Measurements from ENCODE around the gene RPS25.
"Not testable (repeated sequence)": the region's sequence is repeated elsewhere in the genome, so short reads cannot be mapped to it uniquely, and the experiment has no call there.

RPS25 gene

GRCh38 chr11:118996926-118997626, 21.1 kb downstream of the RPS25 start:
- DNase-seq (ENCODE audit: low read depth) = no peak
- TF ChIP-seq, protein P1, sequence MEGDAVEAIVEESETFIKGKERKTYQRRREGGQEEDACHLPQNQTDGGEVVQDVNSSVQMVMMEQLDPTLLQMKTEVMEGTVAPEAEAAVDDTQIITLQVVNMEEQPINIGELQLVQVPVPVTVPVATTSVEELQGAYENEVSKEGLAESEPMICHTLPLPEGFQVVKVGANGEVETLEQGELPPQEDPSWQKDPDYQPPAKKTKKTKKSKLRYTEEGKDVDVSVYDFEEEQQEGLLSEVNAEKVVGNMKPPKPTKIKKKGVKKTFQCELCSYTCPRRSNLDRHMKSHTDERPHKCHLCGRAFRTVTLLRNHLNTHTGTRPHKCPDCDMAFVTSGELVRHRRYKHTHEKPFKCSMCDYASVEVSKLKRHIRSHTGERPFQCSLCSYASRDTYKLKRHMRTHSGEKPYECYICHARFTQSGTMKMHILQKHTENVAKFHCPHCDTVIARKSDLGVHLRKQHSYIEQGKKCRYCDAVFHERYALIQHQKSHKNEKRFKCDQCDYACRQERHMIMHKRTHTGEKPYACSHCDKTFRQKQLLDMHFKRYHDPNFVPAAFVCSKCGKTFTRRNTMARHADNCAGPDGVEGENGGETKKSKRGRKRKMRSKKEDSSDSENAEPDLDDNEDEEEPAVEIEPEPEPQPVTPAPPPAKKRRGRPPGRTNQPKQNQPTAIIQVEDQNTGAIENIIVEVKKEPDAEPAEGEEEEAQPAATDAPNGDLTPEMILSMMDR (IDR thresholded peaks at IDR 0.05; ENCODE audit: control insufficient read depth, insufficient read depth, low read depth, low read length, missing control alignments) = peak; percentile 17
- peak overlapping the region; percentile 98 for H3K4me3 ChIP-seq (ENCODE audit: control insufficient read depth, low read depth, low read length)

GRCh38 chr11:118991486-118992038, 26.6 kb downstream of the RPS25 start:
- DNase-seq (ENCODE audit: low read depth); H3K4me3 ChIP-seq (ENCODE audit: control insufficient read depth, low read depth, low read length): not testable (repeated sequence)

- no peak for DNase-seq (ENCODE audit: low read depth)
- no peak overlapping the region for H3K4me3 ChIP-seq (ENCODE audit: control insufficient read depth, low read depth, low read length)
- TF ChIP-seq, protein P1 (IDR thresholded peaks at IDR 0.05; ENCODE audit: control insufficient read depth, insufficient read depth, low read depth, low read length, missing control alignments) = no peak
Measured at GRCh38 chr11:118988280-118988679, 29.9 kb downstream of the RPS25 start.

GRCh38 chr11:118984825-118985224, 33.3 kb downstream of the RPS25 start:
- DNase-seq (ENCODE audit: low read depth) = no peak
- H3K4me3 ChIP-seq (ENCODE audit: control insufficient read depth, low read depth, low read length) = no peak overlapping the region
- TF ChIP-seq, protein P1 (IDR thresholded peaks at IDR 0.05; ENCODE audit: control insufficient read depth, insufficient read depth, low read depth, low read length, missing control alignments) = no peak

GRCh38 chr11:118984337-118984736, 33.8 kb downstream of the RPS25 start:
- not testable (repeated sequence) for DNase-seq (ENCODE audit: low read depth); H3K4me3 ChIP-seq (ENCODE audit: control insufficient read depth, low read depth, low read length)

DNA sequence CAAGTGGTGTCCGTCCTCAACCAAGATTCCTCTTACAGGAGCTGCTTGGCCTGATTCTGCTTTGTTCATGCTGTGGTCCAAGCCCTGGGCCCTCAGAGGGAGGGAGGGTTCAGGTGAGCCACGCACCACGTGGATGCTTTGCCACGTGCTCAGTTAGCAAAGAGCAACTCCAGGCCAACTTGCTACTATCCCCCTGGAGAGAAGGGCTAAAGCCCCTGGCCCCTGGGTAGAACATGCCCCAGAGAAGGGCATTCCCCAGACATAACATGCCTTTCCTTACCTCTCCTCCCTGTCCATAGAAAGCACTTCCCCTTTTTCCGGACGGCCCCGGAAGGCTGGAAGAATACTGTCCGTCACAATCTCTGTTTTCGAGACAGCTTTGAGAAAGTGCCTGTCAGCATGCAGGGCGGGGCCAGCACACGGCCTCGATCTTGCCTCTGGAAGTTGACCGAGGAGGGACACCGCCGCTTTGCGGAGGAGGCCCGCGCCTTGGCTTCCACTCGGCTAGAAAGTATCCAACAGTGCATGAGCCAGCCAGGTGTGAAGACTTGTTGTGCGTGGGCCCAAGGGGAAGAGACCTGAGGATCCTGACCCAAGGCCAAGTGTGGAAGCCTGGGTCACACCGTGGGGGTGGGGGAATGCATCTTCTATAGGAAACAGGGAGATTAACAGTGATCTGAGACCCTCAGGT, 37.8 kb downstream of the RPS25 start:
- H3K4me3 ChIP-seq (ENCODE audit: control insufficient read depth, low read depth, low read length) = no peak overlapping the region
- TF ChIP-seq, protein P1 (IDR thresholded peaks at IDR 0.05; ENCODE audit: control insufficient read depth, insufficient read depth, low read depth, low read length, missing control alignments) = no peak
- no peak for DNase-seq (ENCODE audit: low read depth)

DNA sequence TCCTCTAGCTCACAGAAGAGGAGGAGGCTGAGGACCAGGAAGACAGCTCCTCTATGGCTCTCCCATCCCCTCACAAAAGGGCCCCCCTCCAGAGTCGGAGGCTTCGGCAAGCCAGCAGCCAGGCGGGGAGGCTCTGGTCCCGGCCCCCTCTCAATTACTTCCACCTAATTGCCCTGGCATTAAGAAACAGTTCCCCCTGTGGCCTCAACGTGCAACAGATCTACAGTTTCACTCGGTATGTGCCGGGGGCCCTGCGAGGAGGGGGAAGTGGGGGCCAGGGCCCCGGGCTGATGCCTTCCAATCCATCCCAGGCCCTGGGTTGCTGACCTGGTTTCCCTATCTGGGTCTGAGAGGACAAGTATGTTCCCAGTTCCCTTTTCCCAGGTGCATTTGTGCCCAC, 38.7 kb downstream of the RPS25 start:
- TF ChIP-seq, protein P1 (IDR thresholded peaks at IDR 0.05; ENCODE audit: control insufficient read depth, insufficient read depth, low read depth, low read length, missing control alignments) = no peak
- no peak for DNase-seq (ENCODE audit: low read depth)
- H3K4me3 ChIP-seq (ENCODE audit: control insufficient read depth, low read depth, low read length) = no peak overlapping the region
